Mesenchymal stem cell (in vitro differentiated cells and primary cell): ENCODE data around the gene R3HCC1L.

Source experiments
- DNase-seq: peaks from one replicate; pipeline ENCODE4 v3.0.0-alpha.2; 2013
- H2AFZ ChIP-seq: one replicate; pipeline ENCODE4 v1.6.1; 2013; ENCODE audit warnings: low read depth, mild to moderate bottlenecking, control low read depth, inconsistent platforms, low read length, moderate library complexity
- H2AK5ac ChIP-seq: 2 replicates; pipeline ENCODE4 v1.6.1; 2013; ENCODE audit warnings: low read length, moderate library complexity, mild to moderate bottlenecking, inconsistent platforms; ENCODE audit not compliant: severe bottlenecking
- H2BK120ac ChIP-seq: one replicate; pipeline ENCODE4 v1.6.1; 2013; ENCODE audit warnings: low read depth, mild to moderate bottlenecking, inconsistent platforms, low read length, moderate library complexity
- H2BK12ac ChIP-seq, 2 experiments: one replicate each; pipeline ENCODE4 v1.6.1; 2013; ENCODE audit warnings: inconsistent platforms in 2 of 2, low read length in 2 of 2, mild to moderate bottlenecking in 2 of 2, moderate library complexity in 2 of 2, control low read depth in 1 of 2
- H2BK15ac ChIP-seq: one replicate; pipeline ENCODE4 v1.6.1; 2013; ENCODE audit warnings: mild to moderate bottlenecking, low read depth, inconsistent platforms; ENCODE audit not compliant: poor library complexity, severe bottlenecking
- H2BK5ac ChIP-seq: 2 replicates; pipeline ENCODE4 v1.6.1; 2013; ENCODE audit warnings: low read depth, mild to moderate bottlenecking, low read length, control low read depth, inconsistent platforms; ENCODE audit not compliant: poor library complexity, severe bottlenecking
- H3K14ac ChIP-seq, 2 experiments: one replicate each; pipeline ENCODE4 v1.6.1; 2013; ENCODE audit warnings: inconsistent platforms in 2 of 2, low read length in 2 of 2, control low read depth in 1 of 2, mild to moderate bottlenecking in 1 of 2, moderate library complexity in 1 of 2
- H3K18ac ChIP-seq, 2 experiments: one replicate each; pipeline ENCODE4 v1.6.1; 2013; ENCODE audit warnings: inconsistent platforms in 2 of 2, low read length in 2 of 2, control low read depth in 1 of 2, low read depth in 1 of 2, mild to moderate bottlenecking in 1 of 2
- H3K23ac ChIP-seq, 2 experiments: one replicate each; pipeline ENCODE4 v1.6.1; 2013; ENCODE audit warnings: inconsistent platforms in 2 of 2, low read length in 2 of 2, mild to moderate bottlenecking in 2 of 2, moderate library complexity in 2 of 2, control low read depth in 1 of 2
- H3K27ac ChIP-seq: 2 replicates; pipeline ENCODE4 v1.5.1; 2013; ENCODE audit warnings: mild to moderate bottlenecking, moderate library complexity, low read length, control low read depth, inconsistent platforms; ENCODE audit not compliant: poor library complexity, severe bottlenecking
- H3K27me3 ChIP-seq, 2 experiments: 2 replicates each; pipeline versions ENCODE4 v1.6.1 to v1.7.0; 2013; ENCODE audit warnings: low read length in 2 of 2, mild to moderate bottlenecking in 2 of 2, moderate library complexity in 2 of 2, control low read depth in 1 of 2, inconsistent platforms in 1 of 2; ENCODE audit not compliant: control insufficient read depth in 1 of 2, insufficient read depth in 1 of 2
- H3K36me3 ChIP-seq, 2 experiments: 2 replicates each; pipeline versions ENCODE4 v1.6.1 to v1.7.0; 2013; ENCODE audit warnings: low read length in 2 of 2, control low read depth in 1 of 2, inconsistent platforms in 1 of 2, low read depth in 1 of 2, mild to moderate bottlenecking in 1 of 2; ENCODE audit not compliant: insufficient read depth in 2 of 2, control insufficient read depth in 1 of 2
- H3K4ac ChIP-seq, 2 experiments: one replicate each; pipeline ENCODE4 v1.6.1; 2013; ENCODE audit warnings: inconsistent platforms in 2 of 2, low read length in 2 of 2, mild to moderate bottlenecking in 2 of 2, moderate library complexity in 2 of 2, control low read depth in 1 of 2, low read depth in 1 of 2
- H3K4me1 ChIP-seq: 2 replicates; pipeline ENCODE4 v1.6.1; 2013; ENCODE audit warnings: low read depth, low read length, control low read depth; ENCODE audit not compliant: control insufficient read depth, insufficient read depth
- H3K4me2 ChIP-seq: 2 replicates; pipeline ENCODE4 v1.6.1; 2013; ENCODE audit warnings: low read length, mild to moderate bottlenecking, inconsistent platforms; ENCODE audit not compliant: poor library complexity, severe bottlenecking
- H3K4me3 ChIP-seq, 2 experiments: 2 replicates each; pipeline versions ENCODE4 v1.5.1 to v1.7.0; 2013; ENCODE audit warnings: low read length in 2 of 2, mild to moderate bottlenecking in 2 of 2, control low read depth in 1 of 2, low read depth in 1 of 2; ENCODE audit not compliant: insufficient read depth in 1 of 2
- H3K79me1 ChIP-seq: replicated peaks from 2 replicates; pipeline ENCODE4 v1.6.1; 2013; ENCODE audit warnings: mild to moderate bottlenecking, control low read depth, low read length, inconsistent platforms; ENCODE audit not compliant: poor library complexity, severe bottlenecking
- H3K9ac ChIP-seq: 2 replicates; pipeline ENCODE4 v1.7.0; 2013; ENCODE audit warnings: mild to moderate bottlenecking, low read length, moderate library complexity
- H3K9me3 ChIP-seq: 2 replicates; pipeline ENCODE4 v1.7.0; 2013; ENCODE audit warnings: mild to moderate bottlenecking, low read length; ENCODE audit not compliant: control insufficient read depth
- H4K8ac ChIP-seq: one replicate; pipeline ENCODE4 v1.6.1; 2013; ENCODE audit warnings: inconsistent platforms, mild to moderate bottlenecking, low read length, moderate library complexity
- H4K91ac ChIP-seq: one replicate; pipeline ENCODE4 v1.6.1; 2013; ENCODE audit warnings: mild to moderate bottlenecking, low read length, inconsistent platforms
- WGBS: methylation state at CpG from one replicate; pipeline ENCODE4 v1.1.7; 2013; ENCODE audit warnings: mixed read lengths; 5-methylcytosine and 5-hydroxymethylcytosine counted together

Gene R3HCC1L

GRCh38 chr10:98193037-98193436 lies 58.6 kb downstream of the R3HCC1L start:
- Histone ChIP-seq H3K4ac (no peak overlapping the region), H3K9ac (no peak overlapping the region), H2BK12ac (no peak overlapping the region), H3K18ac (no peak overlapping the region), H3K23ac (no peak overlapping the region), H3K9me3 (peaks cover 16% of the 10 kb centered on the region), H3K14ac (no peak overlapping the region), H2AFZ (no peak overlapping the region), H3K27me3 (no peaks in the 10 kb centered on the region), H3K27ac (no peak overlapping the region), H3K4me3 (no peak overlapping the region), H4K91ac (no peak overlapping the region), H4K8ac (no peak overlapping the region), H3K4me1 (no peaks in the 10 kb centered on the region), H2AK5ac (no peak overlapping the region), H3K4me2 (no peak overlapping the region), H3K36me3 (peaks cover 0 to 15% of the 10 kb centered on the region in 2 experiments), H3K79me1 (peaks cover 13% of the 10 kb centered on the region), H2BK120ac (no peak overlapping the region), H2BK5ac (no peak overlapping the region), H2BK15ac (no peak overlapping the region)
- no peak for DNase-seq
- WGBS, result no CpG with 5 or more reads among the region's 2 CpGs

GRCh38 chr10:98194633-98195032 lies 60.2 kb downstream of the R3HCC1L start:
- 100% methylated on average over 2 of the region's 3 CpGs for WGBS
- Histone ChIP-seq H4K8ac (no peak overlapping the region), H3K27ac (no peak overlapping the region)

GRCh38 chr10:98195120-98195519 lies 60.7 kb downstream of the R3HCC1L start:
- H3K4ac ChIP-seq, result no peak overlapping the region
- H4K91ac ChIP-seq, result no peak overlapping the region
- DNase-seq, result no peak
- no peak overlapping the region for H3K9ac ChIP-seq
- no peak overlapping the region for H3K4me3 ChIP-seq
- no peak overlapping the region for H2BK120ac ChIP-seq
- no peak overlapping the region for H3K14ac ChIP-seq
- H3K27me3 ChIP-seq, result no peaks in the 10 kb centered on the region
- WGBS, result no CpG with 5 or more reads among the region's 1 CpG
- H3K23ac ChIP-seq, result no peak overlapping the region
- no peak overlapping the region for H2AK5ac ChIP-seq
- no peak overlapping the region for H3K4me2 ChIP-seq
- H3K4me1 ChIP-seq, result no peaks in the 10 kb centered on the region
- no peak overlapping the region for H3K27ac ChIP-seq
- H2BK12ac ChIP-seq, result no peak overlapping the region
- peaks cover 11% of the 10 kb centered on the region for H3K79me1 ChIP-seq
- H3K18ac ChIP-seq, result no peak overlapping the region
- H2BK5ac ChIP-seq, result no peak overlapping the region
- peaks cover 16% of the 10 kb centered on the region for H3K9me3 ChIP-seq
- H2AFZ ChIP-seq, result no peak overlapping the region
- no peak overlapping the region for H2BK15ac ChIP-seq
- peaks cover 0 to 8% of the 10 kb centered on the region in 2 experiments for H3K36me3 ChIP-seq
- no peak overlapping the region for H4K8ac ChIP-seq

More at GRCh38 chr10:98194633-98195032, 60.2 kb downstream of the R3HCC1L start:
- Histone ChIP-seq H2BK15ac (no peak overlapping the region), H3K9ac (no peak overlapping the region), H3K23ac (no peak overlapping the region), H3K79me1 (peaks cover 11% of the 10 kb centered on the region), H2BK120ac (no peak overlapping the region), H2BK5ac (no peak overlapping the region), H3K9me3 (peaks cover 16% of the 10 kb centered on the region), H4K91ac (no peak overlapping the region), H3K4me1 (no peaks in the 10 kb centered on the region), H3K4me2 (no peak overlapping the region), H3K27me3 (no peaks in the 10 kb centered on the region), H3K4ac (no peak overlapping the region), H3K14ac (no peak overlapping the region), H3K4me3 (no peak overlapping the region), H2AFZ (no peak overlapping the region), H3K18ac (no peak overlapping the region), H2AK5ac (no peak overlapping the region), H2BK12ac (no peak overlapping the region), H3K36me3 (peaks cover 0 to 8% of the 10 kb centered on the region in 2 experiments)
- DNase-seq, result no peak

GRCh38 chr10:98196985-98197384 lies 62.5 kb downstream of the R3HCC1L start:
- Histone ChIP-seq H3K4me1 (no peaks in the 10 kb centered on the region), H2BK15ac (no peak overlapping the region), H2BK12ac (no peak overlapping the region), H4K8ac (no peak overlapping the region), H3K4ac (no peak overlapping the region), H3K27me3 (no peaks in the 10 kb centered on the region), H3K18ac (no peak overlapping the region), H3K14ac (no peak overlapping the region), H3K27ac (no peak overlapping the region), H2BK5ac (no peak overlapping the region), H3K4me3 (no peak overlapping the region), H3K4me2 (no peak overlapping the region), H3K9ac (no peak overlapping the region), H2BK120ac (no peak overlapping the region), H2AFZ (no peak overlapping the region), H4K91ac (no peak overlapping the region), H3K23ac (no peak overlapping the region), H3K9me3 (peaks cover 16% of the 10 kb centered on the region), H2AK5ac (no peak overlapping the region), H3K36me3 (peaks cover 0 to 8% of the 10 kb centered on the region in 2 experiments), H3K79me1 (peaks cover 11% of the 10 kb centered on the region)
- WGBS, result 98% methylated on average over 6 of the region's 6 CpGs
- no peak for DNase-seq
